HEK293T (cell line): ENCODE results near the gene SLC13A3.
"Not testable (repeated sequence)": the region's sequence is repeated elsewhere in the genome, so short reads cannot be mapped to it uniquely, and the experiment has no call there.

Source experiments
- CTCF ChIA-PET: fragments of 350-600 bp; formaldehyde crosslinking; extraction: SDS; loops from one replicate; lab custom pipeline; 2021; ENCODE audit warnings: antibody characterized with exemption, inconsistent platforms; lab: Yijun Ruan, JAX
- POLR2A ChIA-PET: fragments of 350-600 bp; formaldehyde crosslinking; extraction: SDS; loops from one replicate; lab custom pipeline; 2020; ENCODE audit warnings: antibody characterized with exemption, inconsistent platforms; lab: Yijun Ruan, JAX
- DNase-seq: peaks from one replicate; pipeline ENCODE4 v3.0.0; 2012; ENCODE audit warnings: mixed read lengths; ENCODE audit errors: extremely low spot score
- ARNT ChIP-seq: fragments of 450-650 bp; IDR thresholded peaks from 2 replicates; pipeline ENCODE4 v1.6.1; 2017; ENCODE audit warnings: mild to moderate bottlenecking
- BHLHE40 ChIP-seq: fragments of 450-650 bp; IDR thresholded peaks from 2 replicates; pipeline ENCODE4 v1.6.1; 2016; ENCODE audit warnings: mild to moderate bottlenecking, moderate library complexity, borderline replicate concordance
- CTBP1 ChIP-seq: fragments of 450-650 bp; IDR thresholded peaks from 2 replicates; pipeline ENCODE4 v1.6.1; 2016; ENCODE audit warnings: borderline replicate concordance
- ELF4 ChIP-seq: fragments of 450-650 bp; IDR thresholded peaks from 2 replicates; pipeline ENCODE4 v1.6.1; 2017; ENCODE audit warnings: antibody characterized with exemption
- FOXA1 ChIP-seq: fragments of 450-650 bp; IDR thresholded peaks from 2 replicates; pipeline ENCODE4 v1.6.1; 2016; ENCODE audit warnings: mild to moderate bottlenecking
- FOXK2 ChIP-seq: fragments of 450-650 bp; IDR thresholded peaks from 2 replicates; pipeline ENCODE4 v1.6.1; 2016; ENCODE audit warnings: mild to moderate bottlenecking
- FOXM1 ChIP-seq: fragments of 450-650 bp; IDR thresholded peaks from 2 replicates; pipeline ENCODE4 v1.6.1; 2017; ENCODE audit warnings: mild to moderate bottlenecking, borderline replicate concordance
- HDGF ChIP-seq: fragments of 450-650 bp; IDR thresholded peaks from 2 replicates; pipeline ENCODE4 v1.6.1; 2017; ENCODE audit warnings: antibody characterized with exemption, borderline replicate concordance
- L3MBTL2 ChIP-seq: fragments of 450-650 bp; conservative IDR thresholded peaks from 2 replicates; pipeline ENCODE4 v1.6.1; 2016; ENCODE audit warnings: mild to moderate bottlenecking
- LEF1 ChIP-seq: fragments of 450-650 bp; IDR thresholded peaks from 2 replicates; pipeline ENCODE4 v1.6.1; 2017; ENCODE audit warnings: mild to moderate bottlenecking, borderline replicate concordance
- NFRKB ChIP-seq: fragments of 450-650 bp; IDR thresholded peaks from 2 replicates; pipeline ENCODE4 v1.6.1; 2016; ENCODE audit warnings: mild to moderate bottlenecking, moderate library complexity
- SP1 ChIP-seq: fragments of 450-650 bp; IDR thresholded peaks from 2 replicates; pipeline ENCODE4 v1.6.1; 2017
- SUZ12 ChIP-seq: fragments of 450-650 bp; IDR thresholded peaks from 2 replicates; pipeline ENCODE4 v1.6.1; 2016; ENCODE audit warnings: mild to moderate bottlenecking
- TARDBP ChIP-seq: fragments of 450-650 bp; IDR thresholded peaks from 2 replicates; pipeline ENCODE4 v1.6.1; 2016
- ZNF384 ChIP-seq: fragments of 450-650 bp; IDR thresholded peaks from 2 replicates; pipeline ENCODE4 v1.6.1; 2016
- TF ChIP-seq, protein P1 (sequence below): fragments of 450-650 bp; IDR thresholded peaks from 2 replicates; pipeline ENCODE4 v1.6.1; 2016

SLC13A3 gene

GRCh38 chr20:46682063-46682821 lies 31.0 kb upstream of the SLC13A3 start:
- TF ChIP-seq BHLHE40 (no peak), L3MBTL2 (no peak), ELF4 (no peak), FOXK2 (no peak)
- DNase-seq, result no peak
- POLR2A ChIA-PET, result no interaction called here
- CTCF ChIA-PET, result interaction anchor here (0.6 to 1.2 kb wide), 4 partner anchors 22 to 392 kb away, joined by 3 to 5 read pairs (median 3); no protein-coding TSS in a partner anchor

GRCh38 chr20:46681032-46681854 lies 30.0 kb upstream of the SLC13A3 start:
- TF ChIP-seq ARNT (no peak), BHLHE40 (no peak), CTBP1 (no peak), FOXM1 (no peak), FOXA1 (no peak), FOXK2 (no peak), NFRKB (no peak), L3MBTL2 (no peak), TARDBP (no peak), HDGF (no peak), ZNF384 (no peak)
- TF ChIP-seq, protein P1, sequence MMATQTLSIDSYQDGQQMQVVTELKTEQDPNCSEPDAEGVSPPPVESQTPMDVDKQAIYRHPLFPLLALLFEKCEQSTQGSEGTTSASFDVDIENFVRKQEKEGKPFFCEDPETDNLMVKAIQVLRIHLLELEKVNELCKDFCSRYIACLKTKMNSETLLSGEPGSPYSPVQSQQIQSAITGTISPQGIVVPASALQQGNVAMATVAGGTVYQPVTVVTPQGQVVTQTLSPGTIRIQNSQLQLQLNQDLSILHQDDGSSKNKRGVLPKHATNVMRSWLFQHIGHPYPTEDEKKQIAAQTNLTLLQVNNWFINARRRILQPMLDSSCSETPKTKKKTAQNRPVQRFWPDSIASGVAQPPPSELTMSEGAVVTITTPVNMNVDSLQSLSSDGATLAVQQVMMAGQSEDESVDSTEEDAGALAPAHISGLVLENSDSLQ, result no peak
- CTCF ChIA-PET, result interaction anchor here (0.6 to 1.5 kb wide), 4 partner anchors 32 to 294 kb away, joined by 3 to 5 read pairs (median 4); no protein-coding TSS in a partner anchor
- POLR2A ChIA-PET, result no interaction called here
- peak; percentile 49 for DNase-seq

DNA sequence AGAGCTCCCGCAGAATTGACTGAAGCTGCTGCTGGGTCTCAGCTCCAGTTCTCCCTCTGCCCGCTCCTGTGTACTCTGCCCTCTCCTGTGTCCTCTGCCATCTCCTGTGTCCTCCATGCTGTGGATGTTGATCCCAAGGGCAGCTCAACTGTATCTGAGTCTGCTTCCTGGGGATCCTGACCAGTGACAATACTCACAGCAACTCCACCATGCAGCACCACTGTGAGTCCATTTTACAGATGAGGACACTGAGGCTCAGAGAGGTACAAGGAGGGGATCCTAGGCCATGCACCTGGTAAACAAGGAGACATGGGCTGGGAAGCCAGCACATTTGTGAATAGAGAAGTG lies 29.4 kb upstream of the SLC13A3 start:
- no peak for DNase-seq
- CTCF ChIA-PET, result interaction anchor here (0.6 to 1.5 kb wide), 4 partner anchors 31 to 295 kb away, joined by 3 to 5 read pairs (median 4); no protein-coding TSS in a partner anchor
- TF ChIP-seq FOXM1 (no peak), LEF1 (no peak), CTBP1 (no peak), HDGF (no peak), SP1 (no peak), TARDBP (no peak), ZNF384 (no peak), BHLHE40 (no peak)
- POLR2A ChIA-PET, result no interaction called here

GRCh38 chr20:46678516-46678915 lies 27.3 kb upstream of the SLC13A3 start:
- CTCF ChIA-PET, result no interaction called here

DNA sequence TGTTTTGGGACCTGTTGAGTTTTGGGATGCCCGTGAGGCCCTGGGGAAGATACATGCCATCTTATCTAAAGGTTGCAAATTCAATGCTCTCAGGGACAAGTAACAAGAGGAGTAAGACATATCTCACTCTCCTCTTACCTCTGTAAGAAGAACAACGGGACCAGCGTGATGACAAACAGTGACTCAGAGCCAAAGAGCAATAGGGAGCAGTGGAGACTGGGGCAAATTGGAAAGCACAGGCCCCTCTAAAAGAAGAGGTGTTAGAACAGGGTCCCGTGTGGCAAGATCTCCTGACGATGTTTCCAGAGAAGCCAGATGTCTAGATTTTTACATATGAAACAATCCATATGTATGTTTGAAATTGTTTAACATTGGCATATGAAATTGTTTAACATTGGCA lies 26.3 kb upstream of the SLC13A3 start:
- DNase-seq, result no peak
- CTCF ChIA-PET, result no interaction called here
- POLR2A ChIA-PET, result no interaction called here
- TF ChIP-seq FOXA1 (no peak), FOXK2 (no peak), FOXM1 (no peak), NFRKB (no peak), ARNT (no peak), SUZ12 (no peak), SP1 (no peak), CTBP1 (no peak), L3MBTL2 (no peak), TARDBP (no peak), LEF1 (no peak), BHLHE40 (no peak), ELF4 (no peak), HDGF (no peak), ZNF384 (no peak)
- TF ChIP-seq, protein P1, result no peak

More at GRCh38 chr20:46678516-46678915, 27.3 kb upstream of the SLC13A3 start:
- DNase-seq, result no peak
- POLR2A ChIA-PET, result no interaction called here
- TF ChIP-seq ZNF384, result no peak
- no peak for TF ChIP-seq SUZ12
- TF ChIP-seq, protein P1, result no peak
- no peak for TF ChIP-seq LEF1

- POLR2A ChIA-PET, DNase-seq: not testable (repeated sequence)
- CTCF ChIA-PET, result interaction anchor here (0.6 kb wide), 1 partner anchor 185 kb away, joined by 3 read pairs; no protein-coding TSS in a partner anchor
Observed at GRCh38 chr20:46676649-46677316, 25.5 kb upstream of the SLC13A3 start.
